Trophoblast cell (in vitro differentiated cells and primary cell): Measurements from ENCODE around the gene PPARD.

Source experiments
- DNase-seq, 2 donors: peaks; one replicate each; pipeline ENCODE4 v3.0.0-alpha.2; 2016
- H2AFZ ChIP-seq: 2 replicates; pipeline ENCODE4 v1.6.1; 2013; ENCODE audit warnings: low read length, moderate library complexity, mild to moderate bottlenecking; ENCODE audit not compliant: insufficient read depth, poor library complexity
- H2AK5ac ChIP-seq: 2 replicates; pipeline ENCODE4 v1.6.1; 2013; ENCODE audit warnings: mild to moderate bottlenecking, low read length
- H2BK120ac ChIP-seq: 2 replicates; pipeline ENCODE4 v1.6.1; 2013; ENCODE audit warnings: low read length, mild to moderate bottlenecking, moderate library complexity; ENCODE audit not compliant: insufficient read depth, poor library complexity
- H2BK12ac ChIP-seq: 2 replicates; pipeline ENCODE4 v1.6.1; 2013; ENCODE audit warnings: mild to moderate bottlenecking, low read length, moderate library complexity
- H2BK5ac ChIP-seq: 2 replicates; pipeline ENCODE4 v1.6.1; 2013; ENCODE audit warnings: low read length, low read depth, moderate library complexity, mild to moderate bottlenecking; ENCODE audit not compliant: poor library complexity
- H3K14ac ChIP-seq: 2 replicates; pipeline ENCODE4 v1.6.1; 2013; ENCODE audit warnings: mild to moderate bottlenecking, low read length
- H3K18ac ChIP-seq: 2 replicates; pipeline ENCODE4 v1.6.1; 2013; ENCODE audit warnings: mild to moderate bottlenecking, low read length
- H3K23ac ChIP-seq: 2 replicates; pipeline ENCODE4 v1.6.1; 2013; ENCODE audit warnings: low read length
- H3K27ac ChIP-seq: 2 replicates; pipeline ENCODE4 v1.5.1; 2013; ENCODE audit warnings: low read depth, mild to moderate bottlenecking, inconsistent platforms, low read length, moderate library complexity
- H3K27me3 ChIP-seq: 2 replicates; pipeline ENCODE4 v1.6.1; 2013; ENCODE audit warnings: inconsistent platforms, mild to moderate bottlenecking, low read length, moderate library complexity; ENCODE audit not compliant: insufficient read depth
- H3K36me3 ChIP-seq, 2 experiments: 1 replicate in 1 of 2; 2 replicates in 1 of 2; pipeline ENCODE4 v1.6.1; 2013; ENCODE audit warnings: low read length in 2 of 2, mild to moderate bottlenecking in 2 of 2, moderate library complexity in 1 of 2; ENCODE audit not compliant: insufficient read depth in 2 of 2, control insufficient read depth in 1 of 2
- H3K4ac ChIP-seq: 2 replicates; pipeline ENCODE4 v1.6.1; 2013; ENCODE audit warnings: low read depth, mild to moderate bottlenecking, low read length, moderate library complexity
- H3K4me1 ChIP-seq, 2 experiments: 1 replicate in 1 of 2; 2 replicates in 1 of 2; pipeline ENCODE4 v1.6.1; 2013; ENCODE audit warnings: low read length in 2 of 2, mild to moderate bottlenecking in 2 of 2, moderate library complexity in 1 of 2; ENCODE audit not compliant: insufficient read depth in 2 of 2, control insufficient read depth in 1 of 2
- H3K4me2 ChIP-seq: 2 replicates; pipeline ENCODE4 v1.6.1; 2013; ENCODE audit warnings: inconsistent platforms, mild to moderate bottlenecking, low read length, moderate library complexity
- H3K4me3 ChIP-seq: 2 replicates; pipeline ENCODE4 v1.5.1; 2013; ENCODE audit warnings: mild to moderate bottlenecking, low read depth, low read length, inconsistent platforms
- H3K79me1 ChIP-seq: one replicate; pipeline ENCODE4 v1.6.1; 2013; ENCODE audit warnings: low read length
- H3K79me2 ChIP-seq: 2 replicates; pipeline ENCODE4 v1.6.1; 2013; ENCODE audit warnings: low read length, mild to moderate bottlenecking; ENCODE audit not compliant: control insufficient read depth, insufficient read depth, poor library complexity
- H3K9ac ChIP-seq: 2 replicates; pipeline ENCODE4 v1.6.1; 2013; ENCODE audit warnings: mild to moderate bottlenecking, low read length
- H3K9me3 ChIP-seq: 2 replicates; pipeline ENCODE4 v1.6.1; 2013; ENCODE audit warnings: low read depth, mild to moderate bottlenecking, control low read depth, inconsistent platforms, low read length; ENCODE audit not compliant: insufficient read depth
- H4K12ac ChIP-seq: 2 replicates; pipeline ENCODE4 v1.6.1; 2013; ENCODE audit warnings: low read depth, mild to moderate bottlenecking, low read length, moderate library complexity
- H4K8ac ChIP-seq: 2 replicates; pipeline ENCODE4 v1.6.1; 2013; ENCODE audit warnings: low read depth, mild to moderate bottlenecking, low read length, moderate library complexity
- H4K91ac ChIP-seq: one replicate; pipeline ENCODE4 v1.6.1; 2013; ENCODE audit warnings: low read depth, mild to moderate bottlenecking, low read length, moderate library complexity
- whole genome bisulfite sequencing: extraction: QIAGEN DNeasy Blood & Tissue Kit; methylation state at CpG from one replicate; pipeline ENCODE4 v1.1.7; 2013; ENCODE audit warnings: missing lambda C conversion rate; ENCODE audit not compliant: insufficient read length, insufficient coverage; ENCODE audit errors: extremely low coverage; 5-methylcytosine and 5-hydroxymethylcytosine counted together

Gene PPARD

GRCh38 chr6:35468980-35469750, 126.8 kb downstream of the PPARD start:
- peak overlapping the region; percentile 57 for H4K12ac ChIP-seq
- no peaks in the 10 kb centered on the region for H3K27me3 ChIP-seq
- H3K23ac ChIP-seq, result peak overlapping the region; percentile 56
- H2BK12ac ChIP-seq, result no peak overlapping the region
- H3K27ac ChIP-seq, result peak overlapping the region; percentile 88
- peak overlapping the region; percentile 77 for H4K8ac ChIP-seq
- peaks cover 11 to 21% of the 10 kb centered on the region in 2 experiments for H3K4me1 ChIP-seq
- H3K36me3 ChIP-seq, result peaks cover 47 to 48% of the 10 kb centered on the region in 2 experiments
- WGBS, result no CpG with 5 or more reads among the region's 37 CpGs
- peak overlapping the region; percentile 89 for H3K4me2 ChIP-seq
- peaks cover 19% of the 10 kb centered on the region for H3K79me2 ChIP-seq
- peak overlapping the region; percentile 13 for H2BK120ac ChIP-seq
- DNase-seq, result no peak
- peak overlapping the region; percentile 92 for H3K9ac ChIP-seq
- peak overlapping the region; percentile 86 for H2BK5ac ChIP-seq
- H3K14ac ChIP-seq, result peak overlapping the region; percentile 88
- peak overlapping the region; percentile 96 for H3K4ac ChIP-seq
- H3K9me3 ChIP-seq, result no peaks in the 10 kb centered on the region
- H2AK5ac ChIP-seq, result no peak overlapping the region
- H3K4me3 ChIP-seq, result peak overlapping the region; percentile 94
- H2AFZ ChIP-seq, result no peak overlapping the region
- peak overlapping the region; percentile 81 for H3K18ac ChIP-seq
- H4K91ac ChIP-seq, result peak overlapping the region; percentile 86
- H3K79me1 ChIP-seq, result peaks cover 15% of the 10 kb centered on the region

GRCh38 chr6:35469751-35470662, 127.6 kb downstream of the PPARD start:
- Histone ChIP-seq H4K8ac (no peak overlapping the region), H3K36me3 (peaks cover 56% of the 10 kb centered on the region in 2 experiments), H4K12ac (no peak overlapping the region), H3K14ac (peak overlapping the region; percentile 21), H3K79me2 (peaks cover 19% of the 10 kb centered on the region), H3K4me2 (peak overlapping the region; percentile 89), H2BK5ac (peak overlapping the region; percentile 18), H3K23ac (peak overlapping the region; percentile 56), H4K91ac (no peak overlapping the region), H3K9me3 (no peaks in the 10 kb centered on the region), H3K27me3 (no peaks in the 10 kb centered on the region), H3K4me3 (peak overlapping the region; percentile 94), H2BK12ac (no peak overlapping the region), H3K4me1 (peaks cover 11 to 21% of the 10 kb centered on the region in 2 experiments), H2BK120ac (no peak overlapping the region), H2AFZ (no peak overlapping the region), H3K27ac (peak overlapping the region; percentile 88), H3K18ac (no peak overlapping the region), H3K79me1 (peaks cover 15% of the 10 kb centered on the region), H3K9ac (peak overlapping the region; percentile 92), H2AK5ac (no peak overlapping the region), H3K4ac (peak overlapping the region; percentile 13)
- no CpG with 5 or more reads among the region's 18 CpGs for WGBS
- DNase-seq, result peak in 1 of 2 donors; percentile 61

GRCh38 chr6:35470663-35471120, 128.3 kb downstream of the PPARD start:
- H3K4ac ChIP-seq, result no peak overlapping the region
- no peak overlapping the region for H3K4me3 ChIP-seq
- no peak overlapping the region for H4K12ac ChIP-seq
- peaks cover 15% of the 10 kb centered on the region for H3K79me1 ChIP-seq
- H3K9ac ChIP-seq, result no peak overlapping the region
- H2BK5ac ChIP-seq, result no peak overlapping the region
- no peak overlapping the region for H2AK5ac ChIP-seq
- H3K9me3 ChIP-seq, result no peaks in the 10 kb centered on the region
- H3K4me2 ChIP-seq, result peak overlapping the region; percentile 42
- no peak overlapping the region for H3K23ac ChIP-seq
- no peak overlapping the region for H2BK120ac ChIP-seq
- H3K36me3 ChIP-seq, result peaks cover 61 to 63% of the 10 kb centered on the region in 2 experiments
- H3K4me1 ChIP-seq, result peaks cover 11 to 21% of the 10 kb centered on the region in 2 experiments
- peaks cover 19% of the 10 kb centered on the region for H3K79me2 ChIP-seq
- no peak overlapping the region for H3K18ac ChIP-seq
- H4K91ac ChIP-seq, result no peak overlapping the region
- no peak overlapping the region for H4K8ac ChIP-seq
- WGBS, result no CpG with 5 or more reads among the region's 3 CpGs
- H3K14ac ChIP-seq, result no peak overlapping the region
- no peaks in the 10 kb centered on the region for H3K27me3 ChIP-seq
- H3K27ac ChIP-seq, result peak overlapping the region; percentile 61
- no peak overlapping the region for H2BK12ac ChIP-seq
- H2AFZ ChIP-seq, result no peak overlapping the region
- DNase-seq, result no peak

GRCh38 chr6:35471836-35472345, 129.5 kb downstream of the PPARD start:
- Histone ChIP-seq H2BK5ac (no peak overlapping the region), H3K27ac (peak overlapping the region; percentile 61), H3K79me1 (peaks cover 15% of the 10 kb centered on the region), H2BK12ac (no peak overlapping the region), H3K23ac (no peak overlapping the region), H3K36me3 (peaks cover 60 to 64% of the 10 kb centered on the region in 2 experiments), H4K91ac (no peak overlapping the region), H2AFZ (no peak overlapping the region), H3K4me3 (no peak overlapping the region), H3K4me2 (no peak overlapping the region), H3K27me3 (no peaks in the 10 kb centered on the region), H3K14ac (no peak overlapping the region), H3K9me3 (no peaks in the 10 kb centered on the region), H3K9ac (no peak overlapping the region), H3K18ac (peak overlapping the region; percentile 39), H4K12ac (peak overlapping the region; percentile 27), H3K4me1 (peaks cover 11 to 21% of the 10 kb centered on the region in 2 experiments), H3K4ac (no peak overlapping the region), H2AK5ac (no peak overlapping the region), H3K79me2 (peaks cover 19% of the 10 kb centered on the region), H4K8ac (peak overlapping the region; percentile 35), H2BK120ac (no peak overlapping the region)
- WGBS, result no CpG with 5 or more reads among the region's 8 CpGs
- DNase-seq, result peak in 1 of 2 donors; percentile 12
